UCSD-AML1 (cell line): Measurements from ENCODE around the gene SDK2.
A peak's percentile ranks its signal among the peaks of the same experiment; 100 is the strongest.

Experiments used
- DNase-seq: peaks from one replicate; lab custom pipeline; 2025; ENCODE audit not compliant: unreplicated experiment; lab: John Stamatoyannopoulos, UW

SDK2 gene

DNA sequence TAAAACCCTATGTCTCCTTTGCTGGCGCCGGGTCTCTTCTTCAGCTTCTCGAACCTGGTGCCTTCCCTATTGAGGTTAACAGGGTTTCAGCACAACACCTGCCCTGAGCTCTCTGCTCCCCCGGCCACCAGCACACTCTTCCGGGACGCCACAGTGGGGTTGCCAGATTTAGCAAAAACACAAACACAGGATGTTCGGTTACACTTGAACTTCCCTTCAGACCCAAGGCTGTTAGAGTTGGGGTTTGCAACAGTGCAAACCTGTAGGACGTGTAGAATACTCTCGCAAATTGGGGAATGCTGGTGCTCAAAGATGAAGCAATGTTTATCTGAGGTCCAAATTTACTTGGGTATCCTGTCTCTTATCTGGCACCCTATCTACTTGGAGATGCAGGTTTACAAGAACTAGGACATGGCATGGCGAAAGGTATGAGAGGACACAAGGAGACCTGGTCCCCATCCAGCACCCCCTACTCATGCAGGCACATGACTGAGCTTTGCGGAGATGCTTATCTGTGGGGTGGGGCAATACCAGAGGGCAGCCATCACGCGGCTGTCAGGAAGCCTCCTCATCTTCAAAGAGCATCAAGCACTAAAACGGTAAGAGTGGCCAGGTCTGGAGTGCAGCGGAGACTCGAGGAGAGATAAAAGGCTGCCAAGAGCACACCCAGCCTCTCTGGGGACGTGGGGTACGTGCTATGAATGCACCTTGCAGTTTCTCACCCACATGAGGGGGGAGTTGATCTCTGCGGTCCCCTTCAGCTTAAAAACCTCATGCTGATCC is 52.8 kb downstream of the SDK2 start:
- DNase-seq: peak; percentile 48

DNA sequence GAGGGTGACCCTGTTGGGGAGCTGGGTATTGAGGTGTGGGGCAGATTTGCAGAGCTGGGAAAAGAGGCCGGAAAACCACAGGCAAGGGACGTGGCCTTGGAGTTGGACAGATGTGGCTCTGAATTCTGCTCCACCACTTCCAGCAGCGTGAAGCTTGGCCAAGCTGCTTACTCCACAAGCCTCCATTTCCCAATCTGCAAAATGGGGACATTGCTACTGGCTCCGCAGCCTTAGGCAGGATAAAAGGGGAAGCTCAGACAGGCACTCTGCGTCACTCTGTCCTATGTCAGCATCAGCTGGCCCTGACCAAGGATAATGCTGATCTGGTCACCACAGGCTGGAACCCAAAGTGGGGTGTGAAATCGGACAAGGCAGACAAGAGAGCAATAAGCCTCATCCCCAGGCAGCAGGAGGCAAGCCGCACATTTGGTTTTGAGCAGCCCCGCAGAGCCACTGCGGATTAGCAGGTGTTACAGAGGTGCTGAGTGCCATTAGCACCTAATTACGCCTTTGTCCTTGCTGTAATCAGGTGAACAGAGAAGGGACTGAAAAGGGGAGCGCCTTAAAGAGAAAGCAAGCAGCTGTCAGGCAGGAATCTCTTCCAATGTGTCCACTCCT is 54.8 kb downstream of the SDK2 start:
- no peak for DNase-seq

DNA sequence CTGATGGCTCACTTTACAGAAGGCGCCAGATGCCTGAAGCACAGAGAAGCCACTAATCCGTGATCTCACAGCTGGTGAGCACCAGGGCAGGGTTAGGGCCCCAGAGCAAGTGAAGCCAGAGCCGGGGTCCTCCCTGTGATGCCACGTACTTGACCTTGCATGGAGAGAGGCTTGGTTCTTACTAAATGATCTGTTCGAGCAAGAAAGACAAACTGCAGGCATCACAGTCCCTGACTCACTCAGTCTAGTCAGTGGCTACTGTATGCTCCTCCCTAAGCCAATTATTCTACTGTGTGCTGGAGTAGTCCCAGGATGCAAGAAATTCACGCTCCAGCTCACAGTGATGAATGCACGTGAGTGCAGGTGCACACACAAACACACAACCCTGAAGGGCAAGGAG is 55.4 kb downstream of the SDK2 start:
- no peak for DNase-seq

DNA sequence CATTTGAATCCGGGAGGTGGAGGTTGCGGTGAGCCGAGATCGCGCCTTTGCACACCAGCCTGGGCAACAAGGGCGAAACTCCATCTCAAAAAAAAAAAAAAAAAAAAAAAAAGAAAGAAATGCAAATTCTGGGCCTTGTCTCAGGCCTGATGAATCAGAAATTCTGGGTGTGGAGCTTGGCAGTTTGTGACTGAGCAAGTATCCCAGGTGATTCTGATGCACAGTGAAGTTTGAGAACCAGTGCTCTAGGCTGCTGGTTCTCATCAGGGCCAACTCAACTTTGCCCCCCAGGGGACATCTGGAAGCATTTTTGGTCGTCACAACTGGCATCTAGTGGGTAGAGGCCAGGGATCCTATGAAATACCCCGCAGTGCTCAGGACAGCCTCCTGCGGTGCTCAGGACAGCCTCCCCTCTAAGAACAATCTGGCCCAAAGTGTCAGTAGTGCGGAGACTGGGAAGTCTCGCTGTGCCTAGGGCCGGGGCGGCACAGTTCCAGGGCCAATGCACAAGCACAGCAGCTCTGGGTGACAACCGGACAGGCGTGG is 55.9 kb downstream of the SDK2 start:
- DNase-seq: no peak

DNA sequence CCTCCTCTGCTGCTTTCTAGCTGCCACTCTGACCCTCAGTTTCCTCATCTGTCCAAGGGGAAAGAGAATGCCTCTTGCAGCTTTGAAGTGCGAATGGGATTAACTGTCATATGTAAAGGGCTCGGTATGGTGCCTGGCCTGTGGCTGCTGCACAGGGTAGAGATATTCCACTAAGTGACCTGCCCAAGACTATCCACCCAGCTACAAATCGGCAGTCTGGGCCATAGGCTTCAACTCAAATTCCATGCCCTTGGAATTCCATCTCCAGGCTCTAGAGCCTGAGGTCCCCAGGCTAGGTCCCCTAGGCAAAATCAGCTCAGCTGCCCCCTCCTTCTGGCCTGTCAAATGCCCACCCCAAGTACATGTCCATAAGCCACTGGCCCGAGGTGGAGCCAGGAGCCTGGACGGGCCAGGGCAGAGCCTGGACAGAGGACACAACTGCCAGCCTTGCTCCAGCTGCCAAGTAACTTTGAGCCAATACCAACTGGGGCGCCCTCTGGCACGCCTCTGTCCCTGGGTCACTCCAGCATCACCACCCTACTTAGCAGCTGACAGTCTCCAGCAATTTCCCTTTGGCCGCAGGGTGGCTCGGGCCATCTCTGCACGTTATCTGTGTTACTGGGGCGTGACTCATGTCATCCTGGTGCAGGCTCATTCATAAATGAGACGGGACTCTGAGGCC is 57.2 kb downstream of the SDK2 start:
- no peak for DNase-seq

DNA sequence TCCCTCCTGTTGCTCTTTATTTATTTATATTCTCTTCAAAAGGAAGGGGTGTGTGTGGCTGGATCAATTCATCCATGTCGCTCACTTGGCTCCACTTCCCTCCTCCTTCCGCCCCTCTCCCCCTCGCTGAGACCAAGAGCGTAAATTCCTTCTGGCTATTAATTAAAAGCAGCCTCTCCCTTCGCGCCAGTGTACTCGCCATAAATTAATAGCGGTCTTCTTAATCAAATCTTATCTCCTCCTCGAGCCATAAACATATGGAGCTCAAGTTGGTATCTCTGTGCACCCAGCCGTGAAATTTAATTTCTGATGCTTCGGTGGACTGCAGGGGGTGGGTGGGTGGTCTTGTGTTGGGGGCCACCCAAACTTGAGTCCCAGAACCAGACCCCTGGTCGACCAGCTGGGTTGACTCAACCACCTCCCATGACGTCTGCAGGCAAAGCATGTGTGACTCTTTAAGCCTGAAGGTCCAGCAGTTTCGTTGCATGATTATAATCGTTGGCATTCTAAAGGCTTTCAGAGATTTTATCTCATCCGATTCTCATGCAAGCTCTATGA is 57.9 kb downstream of the SDK2 start:
- no peak for DNase-seq

DNA sequence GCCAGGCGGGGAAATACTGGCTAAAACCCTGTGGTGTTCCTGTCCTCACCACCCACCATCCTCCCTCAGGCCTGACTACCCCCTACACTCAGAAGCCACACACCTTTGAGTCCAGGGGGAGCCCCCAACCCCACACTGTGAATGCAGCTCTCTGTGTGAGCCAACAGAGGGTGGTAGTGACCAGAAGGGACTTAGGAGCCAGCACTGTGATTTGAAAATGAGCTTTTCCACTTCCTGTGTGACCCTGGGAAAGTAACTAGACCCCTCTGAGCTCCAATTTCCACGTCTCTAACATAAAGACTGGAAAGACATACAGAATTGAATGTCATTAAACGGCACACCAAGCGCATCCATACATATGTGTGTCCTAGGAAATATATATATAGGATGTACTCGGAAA is 58.7 kb downstream of the SDK2 start:
- DNase-seq: no peak

DNA sequence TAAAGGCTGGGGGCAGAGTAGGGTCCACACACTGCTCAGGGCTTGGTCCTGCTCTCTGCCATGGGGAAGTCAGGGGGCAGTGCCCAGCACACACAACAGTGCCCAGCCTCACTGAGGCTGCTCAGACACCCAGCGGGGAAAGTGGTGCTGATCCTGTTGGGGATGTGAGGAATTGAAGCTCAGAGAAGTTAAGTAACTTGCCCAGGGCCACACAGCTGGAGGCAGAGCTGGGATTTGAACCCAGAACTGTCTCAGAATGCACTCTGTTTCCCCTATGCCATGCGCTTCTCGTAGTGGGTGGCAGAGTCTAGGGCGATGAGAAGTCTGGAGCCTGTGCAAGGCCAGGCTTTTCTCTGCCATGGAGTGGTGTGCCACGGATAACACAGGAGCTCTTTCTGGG is 59.3 kb downstream of the SDK2 start:
- no peak for DNase-seq

DNA sequence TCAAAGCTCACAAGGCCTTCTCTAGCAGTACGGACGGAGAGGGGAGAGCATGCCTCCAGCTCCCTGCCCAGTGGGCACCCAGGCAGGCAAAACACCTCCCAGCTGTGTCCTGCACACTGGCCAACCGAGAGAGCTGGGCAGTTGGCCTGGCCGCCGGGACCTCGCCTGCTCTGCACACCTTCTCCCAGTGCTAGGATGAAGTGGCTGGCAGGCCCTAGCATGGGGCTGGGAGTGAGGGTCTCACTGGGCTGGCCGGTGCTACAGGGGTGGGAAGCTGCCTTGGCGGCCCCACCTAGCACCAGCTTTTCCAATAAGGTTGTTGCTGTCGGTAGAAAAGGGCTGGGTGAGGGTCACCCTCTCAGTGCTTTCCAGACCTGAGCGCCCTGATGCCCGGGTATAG is 60.2 kb downstream of the SDK2 start:
- DNase-seq: no peak

DNA sequence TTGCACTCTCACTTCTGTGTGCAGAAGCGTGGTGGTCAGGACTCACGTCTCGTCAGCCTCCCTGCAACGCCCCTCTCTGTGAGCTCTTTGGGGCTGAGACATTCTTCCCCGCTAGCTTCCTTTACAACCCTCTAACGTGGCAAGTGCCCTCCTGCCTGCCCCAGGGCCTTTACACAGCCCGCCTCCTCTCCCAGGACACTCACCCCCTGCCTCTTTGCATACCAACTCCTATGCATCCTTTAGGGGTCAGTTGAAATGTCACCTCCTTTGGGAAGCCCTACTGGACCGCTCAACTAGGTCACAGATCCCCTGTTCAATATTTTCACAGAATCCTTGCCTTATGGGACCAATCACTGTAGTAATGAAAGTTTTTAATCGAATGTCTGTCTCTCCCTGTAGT is 61.4 kb downstream of the SDK2 start:
- no peak for DNase-seq

DNA sequence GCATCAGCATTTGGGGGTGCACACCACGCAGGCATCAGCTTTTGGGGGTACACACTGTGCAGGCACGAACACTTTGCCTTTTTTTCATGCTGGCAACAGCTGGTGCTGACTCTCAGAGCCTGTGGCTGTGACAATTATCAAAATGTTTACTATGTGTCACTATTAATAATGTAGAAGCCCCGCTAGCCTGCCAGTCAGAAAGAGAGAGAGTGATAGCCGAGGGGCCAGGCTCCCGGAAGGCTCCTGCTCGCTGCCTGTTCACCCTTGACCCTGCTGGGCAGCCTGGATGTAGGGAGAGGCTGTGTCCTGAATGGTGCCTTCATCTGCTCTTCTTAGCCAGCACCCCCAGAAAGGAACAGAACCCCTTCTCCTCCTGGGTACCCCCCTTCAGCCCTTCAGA is 61.9 kb downstream of the SDK2 start:
- DNase-seq: no peak

DNA sequence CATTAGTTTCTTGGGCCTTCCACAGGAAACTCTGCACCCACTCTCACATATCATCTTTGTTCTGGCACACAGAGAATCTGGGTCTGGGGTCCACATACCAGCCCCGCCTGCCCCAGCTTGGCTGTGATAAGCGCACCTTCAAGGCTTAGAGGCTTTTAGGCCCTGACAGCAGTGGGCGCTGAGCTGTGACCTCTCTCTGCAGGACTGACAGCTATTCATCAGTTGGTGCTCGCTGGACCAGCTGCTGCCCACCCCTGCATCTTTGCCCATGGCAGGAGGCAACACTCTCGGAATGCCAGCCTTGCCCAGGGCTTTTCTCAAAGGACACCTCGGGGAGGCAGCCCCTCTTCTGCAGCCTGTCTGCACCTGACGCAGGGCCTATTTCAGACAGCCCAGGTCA is 62.9 kb downstream of the SDK2 start:
- DNase-seq: no peak

DNA sequence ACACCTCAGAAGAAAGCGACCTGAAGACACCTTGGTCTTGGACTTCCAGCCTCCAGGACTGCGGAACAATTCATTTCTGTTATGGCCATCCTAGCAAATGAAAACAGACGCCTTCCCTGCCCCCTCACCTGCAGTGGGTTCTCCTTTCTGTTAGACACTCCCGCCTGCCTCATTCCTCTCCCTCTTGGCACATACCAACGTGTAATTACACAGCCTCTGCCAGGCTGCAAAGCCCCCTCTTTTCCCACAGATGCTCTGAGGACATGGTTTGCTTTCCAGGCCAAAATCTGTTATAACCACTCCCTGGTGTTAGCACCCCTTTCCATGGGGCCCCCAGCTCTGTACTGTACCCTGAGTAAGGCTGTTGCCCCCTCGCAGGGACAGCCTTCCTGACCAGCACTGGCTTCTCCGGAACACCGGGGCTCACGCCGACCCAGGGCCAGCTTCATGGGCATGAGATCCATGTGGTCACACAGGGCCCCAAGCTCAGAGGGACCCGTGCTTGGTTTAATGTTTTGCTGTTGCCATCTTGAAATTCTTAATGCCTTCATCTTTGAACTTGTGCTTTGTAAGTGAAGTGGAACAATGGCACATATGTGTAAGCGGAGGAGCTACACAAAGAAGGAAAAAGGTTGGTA is 64.1 kb downstream of the SDK2 start:
- no peak for DNase-seq

DNA sequence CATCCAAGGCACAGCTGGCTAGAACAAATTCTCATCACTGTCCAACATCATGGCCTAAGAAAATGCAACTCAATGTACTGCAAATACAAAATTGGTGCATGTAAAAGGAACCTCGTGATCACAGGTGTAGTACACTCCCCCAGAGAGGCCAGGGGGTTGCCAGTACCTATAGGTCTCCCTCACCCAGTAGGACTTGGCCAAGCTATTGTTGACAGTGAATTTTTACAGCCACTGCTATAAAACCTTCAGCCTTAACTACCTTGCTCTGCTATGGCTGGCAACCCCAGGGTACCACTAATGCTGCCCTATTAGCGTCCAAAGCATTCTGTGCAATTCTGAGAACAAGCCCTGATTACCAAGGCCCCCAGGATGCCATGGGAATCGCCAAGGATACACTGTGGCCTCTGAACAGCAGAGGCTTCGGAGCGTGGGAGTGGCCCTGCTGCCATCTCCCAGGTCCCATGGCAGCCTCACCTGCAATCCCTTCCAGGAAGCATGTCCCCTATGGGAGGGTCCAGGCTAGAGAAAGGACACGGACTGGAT is 67.6 kb downstream of the SDK2 start:
- DNase-seq: no peak

DNA sequence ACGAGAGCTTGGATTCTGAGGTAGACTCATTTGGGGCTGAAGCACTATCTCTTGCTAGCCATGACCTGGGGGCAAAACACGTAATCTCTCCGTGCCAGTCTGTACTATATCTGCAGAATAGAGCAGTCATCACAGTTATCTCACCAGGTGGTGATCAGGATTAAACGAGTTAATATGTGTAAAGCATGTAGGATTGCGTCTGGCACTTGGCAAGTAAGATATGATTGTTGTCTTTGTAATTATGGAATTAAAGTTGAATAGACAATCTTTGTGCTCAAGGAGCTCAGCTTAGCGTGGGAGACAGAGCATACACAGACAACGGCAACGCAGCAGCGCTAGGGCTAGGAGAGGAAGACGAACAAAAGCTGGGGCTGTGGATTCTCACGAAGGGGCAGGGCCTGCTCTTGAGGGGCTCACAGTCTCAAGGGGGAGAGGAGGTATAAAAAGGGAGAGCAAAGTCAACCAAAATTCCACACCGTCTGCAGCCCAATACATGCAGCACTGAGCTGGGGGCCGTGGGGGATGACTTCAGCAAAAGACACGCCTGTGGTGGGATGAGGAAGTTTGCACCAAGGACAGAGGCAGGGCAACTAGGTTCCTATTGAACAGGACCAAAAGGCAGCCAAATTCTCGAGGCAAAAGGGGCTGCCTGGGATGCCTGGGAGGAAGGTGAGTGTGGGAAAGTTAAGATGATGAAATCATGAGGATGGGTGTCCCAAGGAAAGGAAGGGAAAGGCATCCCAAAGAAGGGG is 68.6 kb downstream of the SDK2 start:
- no peak for DNase-seq

DNA sequence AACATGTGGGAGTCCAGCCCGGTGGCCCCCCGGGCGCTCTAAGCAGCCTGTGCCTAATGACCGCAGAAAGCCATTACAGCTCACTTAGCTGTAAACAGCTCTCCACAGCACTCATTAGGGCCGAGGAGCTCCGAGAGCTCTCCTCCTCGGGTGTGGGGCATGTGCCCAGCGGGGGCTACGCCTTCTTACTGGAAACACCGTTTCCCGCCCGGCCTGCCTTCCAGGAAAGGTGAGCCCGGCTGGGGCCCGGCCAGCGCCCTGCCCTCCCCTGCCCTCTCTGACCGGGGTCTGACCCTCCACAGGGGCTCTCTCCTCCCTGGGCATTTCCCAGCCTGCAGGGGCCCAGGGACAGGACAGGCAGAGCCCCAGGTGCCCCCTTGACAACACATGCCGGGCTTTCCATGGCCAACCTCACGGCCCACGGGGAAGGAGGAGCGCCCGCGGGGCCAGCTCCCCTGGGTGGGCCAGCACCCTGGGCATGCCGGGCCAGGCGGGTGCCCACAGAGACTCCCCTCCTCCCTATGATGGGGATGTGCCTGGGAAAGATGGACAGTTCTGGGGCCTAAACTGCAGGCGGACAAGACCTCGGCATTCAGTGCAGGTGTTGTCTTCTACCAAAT is 72.6 kb downstream of the SDK2 start:
- no peak for DNase-seq

DNA sequence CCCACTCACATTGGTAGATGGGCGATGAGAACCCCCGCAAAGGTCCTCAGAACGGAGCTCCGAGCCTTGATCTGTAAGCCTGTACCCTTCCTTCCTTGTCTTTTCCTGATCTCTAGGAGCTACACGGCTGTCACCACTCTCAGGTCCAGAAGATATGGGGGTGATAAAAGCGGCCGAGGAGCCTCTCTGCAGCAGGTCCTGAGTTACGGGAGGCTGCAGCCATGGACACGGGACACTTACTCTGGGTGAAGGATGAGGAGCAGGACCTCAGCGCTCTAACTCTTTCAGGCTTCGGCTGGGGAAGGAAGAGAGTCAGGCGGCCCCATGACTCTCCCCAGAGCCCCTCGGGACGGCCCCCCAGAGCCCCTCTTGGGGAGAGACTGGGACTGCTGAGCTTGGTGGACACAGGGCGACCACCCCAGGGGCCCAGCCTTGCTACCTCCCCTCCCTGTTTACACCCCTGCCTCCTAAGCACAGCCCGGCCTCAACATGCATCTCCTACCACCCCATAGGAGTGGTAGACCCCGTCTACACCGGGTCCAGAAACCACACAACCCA is 74.4 kb downstream of the SDK2 start:
- no peak for DNase-seq

DNA sequence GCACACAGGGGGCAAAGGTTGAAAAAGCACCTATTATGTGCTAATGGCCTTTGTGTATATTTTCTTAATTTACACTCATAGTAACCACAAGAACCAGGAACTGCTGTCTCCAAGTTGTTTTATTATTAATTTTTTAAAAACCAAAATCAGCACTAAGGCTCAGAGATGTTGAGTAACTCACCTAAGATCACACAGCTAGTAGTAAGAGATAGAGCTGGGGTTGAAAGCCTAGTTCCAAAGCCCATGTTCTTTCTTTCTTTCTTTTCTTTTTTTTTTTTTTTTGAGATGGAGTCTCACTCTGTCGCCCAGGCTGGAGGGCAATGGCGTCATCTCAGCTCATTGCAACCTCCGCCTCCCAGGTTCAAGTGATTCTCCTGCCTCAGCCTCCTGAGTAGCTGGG is 75.3 kb downstream of the SDK2 start:
- DNase-seq: no peak

DNA sequence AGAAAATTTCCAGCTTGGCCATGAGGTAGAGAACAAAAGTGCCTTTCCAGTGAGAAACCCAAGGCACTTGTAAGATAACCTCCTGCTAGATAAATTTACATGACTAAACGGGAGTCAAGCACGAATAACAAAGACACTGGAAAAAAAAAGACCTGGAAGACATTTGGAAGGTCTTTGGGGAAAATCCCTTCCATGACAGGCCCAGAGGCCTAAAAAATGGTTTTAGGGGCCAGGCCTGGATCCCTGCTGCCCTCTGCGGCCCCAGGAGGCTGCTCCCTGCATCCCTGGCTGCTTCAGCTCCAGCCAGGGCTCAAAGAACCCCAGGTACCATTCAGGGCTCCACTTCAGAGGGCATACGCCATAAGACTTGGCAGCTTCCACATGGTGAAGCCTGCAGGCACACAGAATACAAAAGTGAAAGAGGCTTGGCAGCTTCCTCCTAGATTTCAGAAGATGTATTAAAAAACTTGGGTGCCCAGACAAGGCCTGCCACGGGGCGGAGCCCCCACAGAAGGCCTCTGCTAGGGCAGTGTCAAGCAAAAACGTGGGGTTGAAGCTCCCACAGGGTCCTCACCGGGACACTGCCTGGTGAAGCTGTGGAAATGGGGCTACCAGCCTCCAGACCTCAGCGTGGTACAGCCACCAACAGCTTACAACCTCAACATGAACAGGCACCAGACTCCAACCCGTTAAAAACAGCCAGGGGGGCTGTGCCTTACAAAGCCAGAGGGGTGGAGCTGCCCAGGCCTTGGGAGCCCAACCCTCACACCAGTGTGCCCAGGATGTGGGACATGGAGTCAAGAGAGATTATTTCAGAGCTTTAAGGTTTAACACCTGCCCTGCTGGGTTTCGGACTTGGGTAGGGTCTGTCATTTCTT is 77.1 kb downstream of the SDK2 start:
- no peak for DNase-seq
